IPS-15b (cell line): ENCODE results near the gene SLC36A1.
"Not testable (repeated sequence)": the region's sequence is repeated elsewhere in the genome, so short reads cannot be mapped to it uniquely, and the experiment has no call there.

Source experiments
- H3K27me3 ChIP-seq: one replicate; pipeline ENCODE4 v1.6.1; 2013; ENCODE audit warnings: low read length; ENCODE audit not compliant: control insufficient read depth, insufficient read depth
- H3K36me3 ChIP-seq: one replicate; pipeline ENCODE4 v1.6.1; 2013; ENCODE audit warnings: low read length; ENCODE audit not compliant: control insufficient read depth, insufficient read depth
- H3K4me1 ChIP-seq: one replicate; pipeline ENCODE4 v1.6.1; 2013; ENCODE audit warnings: mild to moderate bottlenecking, low read length; ENCODE audit not compliant: control insufficient read depth, insufficient read depth
- H3K4me3 ChIP-seq: one replicate; pipeline ENCODE4 v1.5.1; 2013; ENCODE audit warnings: low read depth, low read length
- H3K9ac ChIP-seq: one replicate; pipeline ENCODE4 v1.6.1; 2013; ENCODE audit warnings: low read depth, mild to moderate bottlenecking, low read length
- H3K9me3 ChIP-seq: one replicate; pipeline ENCODE4 v1.6.1; 2013; ENCODE audit warnings: mild to moderate bottlenecking, low read length; ENCODE audit not compliant: control insufficient read depth, insufficient read depth

SLC36A1 gene

GRCh38 chr5:151495320-151495719, 47.9 kb downstream of the SLC36A1 start:
- Histone ChIP-seq H3K4me3 (no peak overlapping the region), H3K4me1 (peaks cover 4% of the 10 kb centered on the region), H3K36me3 (no peaks in the 10 kb centered on the region), H3K9ac (no peak overlapping the region), H3K27me3 (no peaks in the 10 kb centered on the region), H3K9me3 (no peaks in the 10 kb centered on the region)

GRCh38 chr5:151496041-151496484, 48.7 kb downstream of the SLC36A1 start:
- Histone ChIP-seq H3K36me3 (no peaks in the 10 kb centered on the region), H3K27me3 (no peaks in the 10 kb centered on the region), H3K9me3 (no peaks in the 10 kb centered on the region), H3K4me3 (peak overlapping the region; percentile 28), H3K9ac (no peak overlapping the region), H3K4me1 (peaks cover 4% of the 10 kb centered on the region)

GRCh38 chr5:151497391-151498002, 50.1 kb downstream of the SLC36A1 start:
- Histone ChIP-seq H3K27me3 (no peaks in the 10 kb centered on the region), H3K4me3 (no peak overlapping the region), H3K9me3 (no peaks in the 10 kb centered on the region), H3K4me1 (peaks cover 4% of the 10 kb centered on the region), H3K9ac (no peak overlapping the region), H3K36me3 (no peaks in the 10 kb centered on the region)

- no peaks in the 10 kb centered on the region for H3K36me3 ChIP-seq
- H3K9me3 ChIP-seq = no peaks in the 10 kb centered on the region
- H3K27me3 ChIP-seq = no peaks in the 10 kb centered on the region
- H3K9ac ChIP-seq = no peak overlapping the region
- H3K4me1 ChIP-seq = peaks cover 4% of the 10 kb centered on the region
- no peak overlapping the region for H3K4me3 ChIP-seq
Measured at GRCh38 chr5:151498395-151499155, 51.2 kb downstream of the SLC36A1 start.

- Histone ChIP-seq H3K9ac (no peak overlapping the region), H3K36me3 (no peaks in the 10 kb centered on the region), H3K4me3 (no peak overlapping the region), H3K9me3 (no peaks in the 10 kb centered on the region), H3K27me3 (no peaks in the 10 kb centered on the region), H3K4me1 (peaks cover 4% of the 10 kb centered on the region)
Measured at GRCh38 chr5:151499501-151500035, 52.2 kb downstream of the SLC36A1 start.

- Histone ChIP-seq H3K4me3 (no peak overlapping the region), H3K9ac (no peak overlapping the region), H3K9me3 (no peaks in the 10 kb centered on the region), H3K27me3 (no peaks in the 10 kb centered on the region), H3K4me1 (no peaks in the 10 kb centered on the region), H3K36me3 (no peaks in the 10 kb centered on the region)
Measured at GRCh38 chr5:151504006-151504405, 56.6 kb downstream of the SLC36A1 start.

GRCh38 chr5:151508308-151508707, 60.9 kb downstream of the SLC36A1 start:
- not testable (repeated sequence) for H3K27me3 ChIP-seq, H3K4me3 ChIP-seq, H3K9ac ChIP-seq, H3K9me3 ChIP-seq, H3K4me1 ChIP-seq, H3K36me3 ChIP-seq

GRCh38 chr5:151509231-151509630, 61.8 kb downstream of the SLC36A1 start:
- Histone ChIP-seq H3K4me1 (no peaks in the 10 kb centered on the region), H3K36me3 (no peaks in the 10 kb centered on the region), H3K9me3 (no peaks in the 10 kb centered on the region), H3K9ac (no peak overlapping the region), H3K27me3 (no peaks in the 10 kb centered on the region), H3K4me3 (no peak overlapping the region)

GRCh38 chr5:151509836-151510235, 62.4 kb downstream of the SLC36A1 start:
- Histone ChIP-seq H3K9me3 (no peaks in the 10 kb centered on the region), H3K36me3 (no peaks in the 10 kb centered on the region), H3K9ac (no peak overlapping the region), H3K27me3 (no peaks in the 10 kb centered on the region), H3K4me1 (no peaks in the 10 kb centered on the region), H3K4me3 (no peak overlapping the region)

GRCh38 chr5:151517122-151517920, 69.9 kb downstream of the SLC36A1 start:
- no peaks in the 10 kb centered on the region for H3K9me3 ChIP-seq
- no peaks in the 10 kb centered on the region for H3K36me3 ChIP-seq
- no peaks in the 10 kb centered on the region for H3K4me1 ChIP-seq
- no peak overlapping the region for H3K9ac ChIP-seq
- H3K27me3 ChIP-seq = no peaks in the 10 kb centered on the region
- no peak overlapping the region for H3K4me3 ChIP-seq

- H3K4me3 ChIP-seq = no peak overlapping the region
- no peak overlapping the region for H3K9ac ChIP-seq
- no peaks in the 10 kb centered on the region for H3K36me3 ChIP-seq
Measured at GRCh38 chr5:151520294-151520693, 72.9 kb downstream of the SLC36A1 start.

More at GRCh38 chr5:151520294-151520693, 72.9 kb downstream of the SLC36A1 start:
- H3K9me3 ChIP-seq = no peaks in the 10 kb centered on the region
- no peaks in the 10 kb centered on the region for H3K27me3 ChIP-seq
- H3K4me1 ChIP-seq = no peaks in the 10 kb centered on the region
